Fibroblast of peridontal ligament (primary cell): Measurements from ENCODE around the gene FRMD3.

ENCODE experiments used
- DNase-seq: peaks from one replicate; pipeline ENCODE4 v3.0.0-alpha.2; 2010; ENCODE audit errors: extremely low read depth

Gene FRMD3

GRCh38 chr9:83284746-83285145 is 253.5 kb downstream of the FRMD3 start:
- no peak for DNase-seq

- no peak for DNase-seq
Observed at GRCh38 chr9:83283528-83283927, 254.7 kb downstream of the FRMD3 start.

GRCh38 chr9:83281306-83282255 is 256.6 kb downstream of the FRMD3 start:
- peak; percentile 42 for DNase-seq

GRCh38 chr9:83280790-83281189 is 257.4 kb downstream of the FRMD3 start:
- DNase-seq = no peak

DNA sequence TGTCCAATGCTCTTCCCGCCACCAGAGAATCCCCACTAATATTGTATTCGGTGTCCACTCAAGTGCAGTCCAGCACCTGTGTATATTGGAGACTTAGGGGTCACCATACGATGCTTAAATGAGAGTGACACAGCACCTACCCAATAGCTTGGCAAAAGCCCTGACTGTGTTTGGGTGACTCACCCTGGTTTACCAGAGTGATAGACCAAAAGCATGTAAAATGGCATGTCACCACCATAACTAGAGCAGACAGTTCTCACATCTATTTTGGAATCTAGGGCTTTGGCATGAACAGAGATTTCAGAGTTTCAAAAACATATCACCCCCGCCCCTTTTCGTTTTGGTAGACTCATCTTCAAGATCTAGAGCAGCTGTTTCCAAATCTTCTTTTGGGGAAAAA is 257.9 kb downstream of the FRMD3 start:
- no peak for DNase-seq

DNA sequence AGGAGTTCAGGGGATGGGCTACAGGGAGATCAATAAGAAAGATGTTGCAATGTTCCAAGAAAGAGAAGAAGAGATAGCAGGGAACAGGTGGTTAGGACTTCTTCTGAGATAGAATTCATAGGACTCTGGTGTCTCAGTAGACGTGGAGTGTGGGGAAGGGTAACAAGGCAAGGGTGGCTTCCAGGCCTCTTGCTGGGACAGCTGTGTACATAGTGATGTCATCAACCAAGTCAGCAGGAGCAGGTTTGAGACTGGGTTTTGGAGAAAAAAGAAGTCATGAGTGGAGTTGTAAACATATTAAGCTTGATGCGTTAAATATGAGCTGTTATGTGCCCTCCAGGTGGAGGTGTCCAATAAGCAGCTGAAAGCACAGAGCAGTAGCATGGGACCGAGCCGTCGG is 263.4 kb downstream of the FRMD3 start:
- no peak for DNase-seq

DNA sequence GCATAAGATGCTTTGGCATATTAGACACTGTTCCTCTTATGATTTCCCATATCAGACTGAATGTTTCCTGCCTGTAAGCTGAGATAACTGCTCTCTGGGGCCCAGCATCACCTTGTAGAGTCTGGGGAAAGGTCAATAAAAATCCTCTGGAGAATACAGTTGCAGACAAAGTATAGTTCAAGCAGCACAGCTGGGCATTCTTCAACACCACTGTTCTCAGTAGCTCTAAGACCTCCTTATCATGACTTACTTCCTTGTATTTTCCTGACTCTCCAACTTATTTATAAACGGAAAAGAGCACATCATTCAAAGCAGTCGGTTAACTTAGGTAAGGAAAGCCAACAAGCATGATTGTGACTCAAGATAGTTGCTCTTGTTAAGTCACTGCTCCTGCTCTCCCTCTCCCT is 266.5 kb downstream of the FRMD3 start:
- DNase-seq = no peak

GRCh38 chr9:83270116-83270515 is 268.1 kb downstream of the FRMD3 start:
- DNase-seq = no peak

GRCh38 chr9:83267741-83268140 is 270.5 kb downstream of the FRMD3 start:
- no peak for DNase-seq

DNA sequence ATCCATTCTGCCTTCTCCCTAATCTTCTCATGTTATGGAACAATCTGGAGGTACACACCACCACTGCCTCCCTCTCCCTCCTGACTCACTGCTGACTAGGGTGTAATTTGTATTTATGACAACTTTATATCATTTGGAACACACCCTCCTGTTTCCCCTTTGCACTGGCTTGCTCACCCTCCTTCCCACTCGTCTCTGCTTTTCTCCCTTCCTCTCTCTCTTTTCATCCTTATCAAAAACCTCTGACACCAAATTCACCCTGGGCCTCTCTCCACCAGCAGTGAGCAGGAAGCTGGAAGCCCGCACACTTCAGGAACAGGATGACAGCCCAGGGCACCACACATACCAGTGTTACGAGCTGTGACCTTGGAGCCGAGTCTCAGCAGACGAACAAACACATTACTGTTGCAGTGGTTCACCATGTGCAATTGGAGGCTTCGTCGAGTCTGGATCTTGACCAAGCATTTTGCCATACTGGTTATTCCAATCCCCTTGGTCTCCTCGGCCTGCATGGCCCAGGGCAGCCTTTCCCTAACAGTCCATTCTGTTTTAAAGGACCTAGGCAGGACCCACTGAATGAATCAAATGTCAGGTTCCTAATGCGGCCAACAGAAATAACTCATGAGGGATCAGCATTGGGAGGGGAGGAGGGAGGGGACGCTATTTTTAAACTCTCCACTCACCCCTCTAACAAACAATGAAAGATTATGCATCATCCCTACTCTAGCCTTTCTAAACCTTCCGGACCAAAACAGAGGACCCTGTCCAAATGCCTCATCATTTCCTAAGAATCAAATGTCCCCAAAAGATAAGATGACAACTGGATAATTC is 271.3 kb downstream of the FRMD3 start:
- DNase-seq = no peak

GRCh38 chr9:83266331-83266665 is 271.9 kb downstream of the FRMD3 start:
- no peak for DNase-seq

DNA sequence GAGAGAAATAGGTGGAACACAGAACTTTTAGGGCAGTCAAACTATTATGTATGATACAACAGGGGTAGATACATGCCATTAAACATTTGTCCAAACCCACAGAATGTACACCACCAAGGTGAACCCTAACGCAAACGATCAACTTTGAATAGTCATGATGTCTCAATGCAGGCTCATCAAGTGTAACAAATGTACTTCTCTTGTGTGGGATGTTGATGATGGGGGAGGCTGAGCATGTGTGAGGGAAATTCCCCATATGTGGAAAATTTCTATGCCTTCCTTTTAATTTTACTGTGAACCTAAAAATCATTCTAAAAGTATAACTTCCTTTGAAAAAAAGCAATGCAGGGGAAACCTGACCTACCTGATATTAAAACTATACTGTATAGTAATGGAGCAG is 273.9 kb downstream of the FRMD3 start:
- no peak for DNase-seq

DNA sequence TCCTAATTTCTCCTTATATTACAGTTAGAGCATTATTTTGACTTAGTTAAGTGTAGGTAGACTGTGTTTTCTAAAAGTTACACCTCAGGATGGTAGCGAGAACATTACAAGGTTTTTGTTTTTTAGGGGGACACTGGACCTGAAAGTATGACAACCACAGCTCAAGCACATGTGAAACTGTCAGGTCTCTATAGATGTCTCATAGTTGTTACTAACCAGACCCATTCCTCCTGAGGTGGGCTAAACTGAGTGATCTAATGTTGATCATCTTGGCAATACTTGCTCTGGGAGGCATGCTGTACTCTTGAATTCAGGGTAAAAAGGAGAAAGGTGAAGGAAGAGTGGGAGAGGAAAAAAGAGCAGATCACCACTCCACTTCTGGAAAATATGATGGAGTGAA is 278.6 kb downstream of the FRMD3 start:
- DNase-seq = no peak

DNA sequence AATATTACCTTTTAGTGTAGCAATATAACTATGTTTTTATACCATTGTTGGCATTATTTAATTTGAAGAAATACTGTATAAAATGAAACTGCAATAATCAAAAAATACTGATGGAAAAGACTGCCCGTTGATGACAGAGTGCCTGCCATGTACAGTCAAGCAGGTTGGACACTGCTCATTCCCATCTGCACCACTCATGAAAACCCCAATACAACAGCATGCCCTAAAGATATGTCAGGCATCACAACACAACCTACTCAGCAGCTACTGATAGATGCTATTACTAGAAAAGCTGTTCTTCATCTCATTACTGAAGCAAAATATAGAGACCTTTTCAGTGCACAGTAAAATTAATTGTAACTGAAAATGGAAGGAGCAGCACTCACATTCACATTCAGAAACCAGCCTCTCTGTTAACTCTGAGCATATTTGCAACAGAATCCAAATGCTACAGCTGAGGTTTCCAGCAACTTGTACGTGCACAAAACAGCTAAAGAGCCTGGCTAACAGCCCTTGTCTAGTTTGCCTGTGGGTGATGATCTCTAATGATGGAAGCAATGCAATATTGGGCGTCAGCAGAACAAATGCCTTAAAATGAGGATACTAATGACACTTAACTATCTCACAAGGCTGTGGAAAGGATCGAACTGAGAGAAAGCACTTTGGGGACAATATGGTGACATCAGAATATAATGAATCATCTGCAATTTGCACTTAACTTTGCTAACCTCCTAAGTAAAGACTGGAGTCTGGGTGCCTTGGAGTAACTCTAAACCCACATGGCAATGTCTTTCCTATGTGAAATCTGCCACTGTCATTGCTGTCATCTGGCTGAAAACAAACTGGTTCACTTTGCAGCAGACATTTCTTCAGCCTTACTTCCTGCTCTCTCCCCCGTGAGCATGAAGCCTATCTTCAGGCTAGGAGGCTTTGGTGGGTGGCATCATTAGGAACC is 280.0 kb downstream of the FRMD3 start:
- no peak for DNase-seq

DNA sequence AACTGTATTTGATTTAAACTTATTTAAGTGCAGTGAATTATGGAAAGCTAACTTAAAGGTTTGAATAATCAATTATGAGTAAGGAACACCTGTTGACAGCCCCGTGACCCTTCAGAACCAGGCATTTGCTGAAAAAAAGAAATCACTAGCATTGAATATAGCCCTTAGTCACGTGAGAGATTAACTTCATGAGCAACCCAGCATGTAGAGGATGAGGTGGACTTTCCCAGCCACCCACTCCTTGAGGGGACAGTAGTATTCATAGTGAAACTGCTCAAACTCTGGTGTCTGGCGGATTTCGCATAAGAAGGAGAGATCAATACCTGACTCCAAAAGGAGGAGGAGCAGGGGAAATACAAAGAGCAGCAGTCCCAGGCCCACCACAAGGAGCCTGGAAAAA is 290.5 kb downstream of the FRMD3 start:
- DNase-seq = no peak

DNA sequence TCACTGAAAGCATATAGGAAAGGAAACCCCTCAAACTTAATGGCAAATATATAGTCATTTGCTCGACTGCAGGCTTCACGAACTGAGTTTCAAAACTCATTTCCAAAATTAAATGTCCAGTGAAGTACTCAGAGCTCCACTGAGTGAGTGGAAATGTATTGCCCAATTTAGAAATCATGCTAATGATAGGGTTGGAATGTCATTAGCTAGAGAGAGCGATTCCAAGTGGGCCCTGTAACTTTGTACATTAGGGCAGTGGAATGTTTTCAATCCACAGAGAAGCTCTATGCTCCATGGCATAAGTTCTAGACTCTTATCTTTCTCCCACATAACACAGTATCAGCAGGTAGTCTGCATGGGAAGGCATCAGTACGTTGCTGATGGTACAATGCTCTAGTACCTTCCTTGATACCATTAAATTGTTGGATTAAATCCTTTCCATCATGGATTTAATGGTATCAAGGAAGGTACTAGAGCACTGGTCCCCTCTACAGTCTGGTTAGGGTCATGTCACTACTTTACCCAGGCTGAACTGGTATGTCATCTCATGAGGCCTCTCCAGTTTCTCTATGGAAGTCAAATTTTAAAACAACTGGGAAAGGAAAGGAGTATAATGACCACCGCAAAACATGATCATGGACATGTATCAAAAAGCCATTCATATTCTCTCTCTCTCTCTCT is 292.1 kb downstream of the FRMD3 start:
- DNase-seq = no peak

- no peak for DNase-seq
Observed at GRCh38 chr9:83242066-83242465, 296.1 kb downstream of the FRMD3 start.

- DNase-seq = no peak
Observed at GRCh38 chr9:83240671-83241070, 297.5 kb downstream of the FRMD3 start.

DNA sequence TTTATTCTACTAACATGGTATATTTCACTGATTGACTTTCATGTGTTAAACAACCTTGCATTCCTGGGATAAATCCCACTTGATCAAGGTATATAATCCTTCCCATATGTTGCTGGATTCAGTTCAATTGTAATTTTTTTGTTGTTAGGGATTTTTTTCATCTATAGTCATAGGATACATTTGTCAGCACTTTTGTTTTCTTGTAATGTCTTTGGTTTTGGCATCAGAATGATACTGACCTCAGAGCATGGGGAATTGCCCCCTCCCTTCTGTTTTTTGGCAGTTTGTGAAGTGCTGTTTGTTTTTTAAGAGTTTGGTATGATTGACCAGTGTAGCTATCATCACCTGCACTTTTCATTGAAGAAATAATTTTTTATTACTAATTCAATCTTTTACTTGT is 298.5 kb downstream of the FRMD3 start:
- no peak for DNase-seq

- no peak for DNase-seq
Observed at GRCh38 chr9:83238871-83239640, 299.1 kb downstream of the FRMD3 start.
